Measurements from ENCODE around the gene WSB1. TPM values are rescaled to one million over a fixed set of nuclear protein-coding genes. Genes with fewer than 3 reads are reported as not detected.

WSB1 gene
- total RNA-seq, 2 donors from 2014 or later, result 214 to 284 TPM

- Histone ChIP-seq H3K36me3 (peaks cover 2% of the 10 kb centered on the region), H3K27me3 (replicated peaks; ENCODE audit: insufficient read depth) (no peaks in the 10 kb centered on the region), H3K4me3 (no peak overlapping the region), H3K9me3 (no peaks in the 10 kb centered on the region), H3K4me1 (ENCODE audit: control insufficient read depth in 1 of 2, low read depth in 2 of 2) (peaks cover 10 to 37% of the 10 kb centered on the region in 2 donors), H3K27ac (no peak overlapping the region)
- DNase-seq (ENCODE audit: low spot score) (no peak), ATAC-seq (ENCODE audit: insufficient number of reproducible peaks, low FRiP score, low read depth) (no peak)
- no peak for TF ChIP-seq CTCF (IDR thresholded peaks at IDR 0.05)
Observed at GRCh38 chr17:27322026-27322425, 28.1 kb downstream of the WSB1 start.

GRCh38 chr17:27322690-27323508, 29.0 kb downstream of the WSB1 start:
- ATAC-seq (ENCODE audit: insufficient number of reproducible peaks, low FRiP score, low read depth) (no peak), DNase-seq (ENCODE audit: low spot score) (no peak)
- no peaks in the 10 kb centered on the region for H3K36me3 ChIP-seq
- H3K27me3 ChIP-seq (replicated peaks; ENCODE audit: insufficient read depth), result no peaks in the 10 kb centered on the region
- peaks cover 10 to 37% of the 10 kb centered on the region in 2 donors for H3K4me1 ChIP-seq (ENCODE audit: control insufficient read depth in 1 of 2, low read depth in 2 of 2)
- H3K27ac ChIP-seq, result peak overlapping the region in 1 of 2 donors; percentile 43
- H3K9me3 ChIP-seq, result no peaks in the 10 kb centered on the region
- TF ChIP-seq CTCF (IDR thresholded peaks at IDR 0.05), result no peak
- no peak overlapping the region for H3K4me3 ChIP-seq

GRCh38 chr17:27323538-27324215, 29.8 kb downstream of the WSB1 start:
- Histone ChIP-seq H3K36me3 (no peaks in the 10 kb centered on the region), H3K27me3 (replicated peaks; ENCODE audit: insufficient read depth) (no peaks in the 10 kb centered on the region), H3K27ac (peak overlapping the region in 1 of 2 donors; percentile 43), H3K9me3 (no peaks in the 10 kb centered on the region), H3K4me3 (no peak overlapping the region), H3K4me1 (ENCODE audit: control insufficient read depth in 1 of 2, low read depth in 2 of 2) (peaks cover 10 to 37% of the 10 kb centered on the region in 2 donors)
- DNase-seq (ENCODE audit: low spot score) (peak; percentile 21), ATAC-seq (ENCODE audit: insufficient number of reproducible peaks, low FRiP score, low read depth) (no peak)
- no peak for TF ChIP-seq CTCF (IDR thresholded peaks at IDR 0.05)

GRCh38 chr17:27324771-27325339, 30.9 kb downstream of the WSB1 start:
- TF ChIP-seq CTCF (IDR thresholded peaks at IDR 0.05), result no peak
- Histone ChIP-seq H3K4me3 (no peak overlapping the region), H3K36me3 (no peaks in the 10 kb centered on the region), H3K27me3 (replicated peaks; ENCODE audit: insufficient read depth) (no peaks in the 10 kb centered on the region), H3K27ac (no peak overlapping the region), H3K4me1 (ENCODE audit: control insufficient read depth in 1 of 2, low read depth in 2 of 2) (peaks cover 10 to 26% of the 10 kb centered on the region in 2 donors), H3K9me3 (no peaks in the 10 kb centered on the region)
- DNase-seq (ENCODE audit: low spot score), result no peak
- no peak for ATAC-seq (ENCODE audit: insufficient number of reproducible peaks, low FRiP score, low read depth)

GRCh38 chr17:27326051-27326450, 32.1 kb downstream of the WSB1 start:
- ATAC-seq (ENCODE audit: insufficient number of reproducible peaks, low FRiP score, low read depth) (no peak), DNase-seq (ENCODE audit: low spot score) (no peak)
- no peak for TF ChIP-seq CTCF (IDR thresholded peaks at IDR 0.05)

More at GRCh38 chr17:27326051-27326450, 32.1 kb downstream of the WSB1 start:
- Histone ChIP-seq H3K4me1 (ENCODE audit: control insufficient read depth in 1 of 2, low read depth in 2 of 2) (peaks cover 10 to 18% of the 10 kb centered on the region in 2 donors), H3K4me3 (no peak overlapping the region), H3K36me3 (no peaks in the 10 kb centered on the region), H3K9me3 (no peaks in the 10 kb centered on the region), H3K27ac (no peak overlapping the region), H3K27me3 (replicated peaks; ENCODE audit: insufficient read depth) (no peaks in the 10 kb centered on the region)
